Right atrium auricular region (tissue), 2 donors: Measurements from ENCODE around the gene ERH. TPM values are rescaled to one million over a fixed set of nuclear protein-coding genes. Genes with fewer than 3 reads are reported as not detected.

Source experiments
- DNase-seq: peaks from one replicate; pipeline ENCODE4 v3.0.0-alpha.2; 2019; ENCODE audit warnings: low spot score
- H3K27ac ChIP-seq, 2 donors: fragments of 200-600 bp; sonication (generic); 1 replicate in 1 of 2; 2 replicates in 1 of 2; pipeline ENCODE4 v1.5.1; 2016 to 2019
- H3K27me3 ChIP-seq, 2 donors: fragments of 200-600 bp; sonication (generic); one replicate each; pipeline versions ENCODE4 v1.5.1 to v1.6.0; 2017 to 2019
- H3K36me3 ChIP-seq: fragments of 200-600 bp; sonication (generic); one replicate; pipeline ENCODE4 v1.5.1; 2016
- H3K4me1 ChIP-seq, 2 donors: fragments of 200-600 bp; sonication (generic); one replicate each; pipeline versions ENCODE4 v1.5.1 to v1.6.0; 2017 to 2019
- H3K4me3 ChIP-seq, 2 donors: fragments of 200-600 bp; sonication (generic); 1 replicate in 1 of 2; 2 replicates in 1 of 2; pipeline ENCODE4 v1.5.1; 2017 to 2019; ENCODE audit warnings: mild to moderate bottlenecking in 1 of 2, moderate library complexity in 1 of 2
- H3K9me3 ChIP-seq, 2 donors: fragments of 200-600 bp; sonication (generic); one replicate each; pipeline ENCODE4 v1.5.1; 2019
- total RNA-seq, 2 donors: library from RNA; depleted of rRNA; stranded (reverse); fragments of >200 nt; gene quantifications; one replicate each; pipeline ENCODE4 v1.1.0, GENCODE V29; 2016
- TF ChIP-seq, protein P1 (sequence below), 2 donors: fragments of 200-600 bp; sonication (generic); IDR thresholded peaks; one replicate each; pipeline ENCODE4 v1.5.1; 2019; ENCODE audit warnings: antibody characterized with exemption in 2 of 2

ERH gene
- total RNA-seq, 2 donors from 2014 or later = 47.1 to 55.1 TPM

DNA sequence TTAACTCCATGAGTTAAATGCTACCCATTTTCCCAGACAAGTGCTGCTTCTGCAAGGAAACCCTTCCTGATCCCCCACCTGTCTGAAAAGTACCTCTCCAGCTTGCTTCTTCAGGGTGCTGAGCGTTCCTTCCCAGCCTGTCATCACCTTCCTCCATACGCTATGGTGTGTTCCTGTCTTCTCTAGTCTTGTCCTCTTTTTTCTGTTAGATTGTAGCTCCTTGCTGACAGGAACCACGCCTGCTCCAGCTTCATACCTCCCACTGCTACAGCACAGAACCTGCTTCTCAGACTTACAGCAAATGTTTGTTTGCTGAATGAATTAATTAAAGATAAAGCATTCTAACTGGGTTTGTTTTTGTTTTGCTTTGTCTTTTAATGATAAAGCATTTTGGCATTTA is 39.1 kb downstream of the ERH start:
- TF ChIP-seq, protein P1, sequence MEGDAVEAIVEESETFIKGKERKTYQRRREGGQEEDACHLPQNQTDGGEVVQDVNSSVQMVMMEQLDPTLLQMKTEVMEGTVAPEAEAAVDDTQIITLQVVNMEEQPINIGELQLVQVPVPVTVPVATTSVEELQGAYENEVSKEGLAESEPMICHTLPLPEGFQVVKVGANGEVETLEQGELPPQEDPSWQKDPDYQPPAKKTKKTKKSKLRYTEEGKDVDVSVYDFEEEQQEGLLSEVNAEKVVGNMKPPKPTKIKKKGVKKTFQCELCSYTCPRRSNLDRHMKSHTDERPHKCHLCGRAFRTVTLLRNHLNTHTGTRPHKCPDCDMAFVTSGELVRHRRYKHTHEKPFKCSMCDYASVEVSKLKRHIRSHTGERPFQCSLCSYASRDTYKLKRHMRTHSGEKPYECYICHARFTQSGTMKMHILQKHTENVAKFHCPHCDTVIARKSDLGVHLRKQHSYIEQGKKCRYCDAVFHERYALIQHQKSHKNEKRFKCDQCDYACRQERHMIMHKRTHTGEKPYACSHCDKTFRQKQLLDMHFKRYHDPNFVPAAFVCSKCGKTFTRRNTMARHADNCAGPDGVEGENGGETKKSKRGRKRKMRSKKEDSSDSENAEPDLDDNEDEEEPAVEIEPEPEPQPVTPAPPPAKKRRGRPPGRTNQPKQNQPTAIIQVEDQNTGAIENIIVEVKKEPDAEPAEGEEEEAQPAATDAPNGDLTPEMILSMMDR (IDR thresholded peaks at IDR 0.05) = no peak
- DNase-seq = no peak
- no peak overlapping the region for H3K4me3 ChIP-seq
- no peaks in the 10 kb centered on the region for H3K27me3 ChIP-seq
- no peaks in the 10 kb centered on the region for H3K9me3 ChIP-seq
- H3K27ac ChIP-seq = no peak overlapping the region
- peaks cover 0 to 16% of the 10 kb centered on the region in 2 donors for H3K4me1 ChIP-seq
- no peaks in the 10 kb centered on the region for H3K36me3 ChIP-seq

DNA sequence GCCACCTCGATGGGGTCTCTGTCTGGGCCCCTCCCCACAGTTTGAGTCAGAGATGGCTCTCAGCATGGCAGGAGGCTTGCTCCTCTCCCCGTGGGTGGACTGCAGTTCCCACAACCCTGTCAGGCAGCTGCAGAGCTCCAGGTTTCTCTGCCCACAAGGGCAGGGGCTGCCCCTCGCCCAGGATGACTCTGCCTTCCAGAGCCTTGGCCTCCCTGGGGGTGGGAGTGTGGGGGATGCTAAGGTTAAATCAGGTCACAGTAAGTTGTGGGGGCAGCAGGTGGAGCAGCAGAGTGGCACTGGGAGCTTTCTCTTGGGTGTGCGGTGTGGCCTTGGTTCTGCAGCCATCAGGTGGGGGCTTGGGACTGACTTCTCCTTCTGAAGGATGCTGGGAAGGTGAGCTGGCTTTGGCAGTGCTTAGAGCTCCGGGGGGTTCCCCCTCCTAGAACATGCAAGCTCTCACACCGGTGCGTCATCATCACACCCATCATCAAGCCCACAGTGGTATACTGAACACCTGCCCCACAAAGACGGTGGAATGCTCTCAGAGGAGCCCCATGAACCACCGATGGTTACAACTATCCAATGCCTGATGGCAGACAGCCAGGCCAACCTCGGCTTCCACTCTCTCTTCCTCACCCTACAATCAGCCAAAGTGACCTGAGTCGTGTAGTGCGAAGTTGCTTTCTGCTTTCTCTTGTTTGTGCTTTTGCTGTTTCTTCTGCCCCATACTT is 39.7 kb downstream of the ERH start:
- Histone ChIP-seq H3K27me3 (no peaks in the 10 kb centered on the region), H3K4me1 (peaks cover 0 to 16% of the 10 kb centered on the region in 2 donors), H3K36me3 (no peaks in the 10 kb centered on the region), H3K4me3 (no peak overlapping the region), H3K27ac (no peak overlapping the region), H3K9me3 (no peaks in the 10 kb centered on the region)
- TF ChIP-seq, protein P1 (IDR thresholded peaks at IDR 0.05) = no peak
- DNase-seq = no peak

DNA sequence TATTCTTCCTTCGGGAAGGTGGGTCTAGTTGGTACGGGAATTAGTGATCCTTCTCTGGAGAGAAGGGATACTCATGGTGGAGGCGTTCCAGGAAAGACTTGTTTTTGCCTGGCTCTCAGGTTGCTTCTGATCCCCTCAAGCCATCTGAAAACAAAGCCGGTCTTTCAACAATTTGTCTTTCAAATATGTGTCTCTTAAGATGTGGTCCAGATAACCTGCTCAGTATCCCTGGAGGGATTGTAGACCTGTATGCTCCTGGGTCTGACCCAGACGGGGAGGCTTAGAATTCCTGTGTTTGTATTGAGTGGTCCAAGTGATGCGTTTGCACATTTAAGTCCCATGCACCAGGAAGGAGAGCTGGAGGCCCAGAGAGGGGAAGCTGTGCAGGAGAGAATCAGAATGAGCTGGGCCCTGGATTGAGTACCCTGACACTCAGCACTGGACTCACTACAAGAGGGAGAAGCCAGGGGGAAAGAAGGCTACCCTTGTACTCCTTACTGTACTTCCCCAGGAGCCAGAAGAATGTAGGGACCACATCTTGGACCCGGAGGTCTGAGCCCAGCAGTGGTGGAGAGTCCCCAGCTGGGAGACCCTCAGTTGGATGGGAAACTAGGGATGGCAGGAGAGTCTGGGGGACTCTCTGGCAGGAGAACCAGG is 40.4 kb downstream of the ERH start:
- no peak for DNase-seq
- Histone ChIP-seq H3K4me3 (no peak overlapping the region), H3K4me1 (peaks cover 0 to 16% of the 10 kb centered on the region in 2 donors), H3K36me3 (no peaks in the 10 kb centered on the region), H3K27me3 (no peaks in the 10 kb centered on the region), H3K27ac (no peak overlapping the region), H3K9me3 (no peaks in the 10 kb centered on the region)
- TF ChIP-seq, protein P1 (IDR thresholded peaks at IDR 0.05) = no peak

DNA sequence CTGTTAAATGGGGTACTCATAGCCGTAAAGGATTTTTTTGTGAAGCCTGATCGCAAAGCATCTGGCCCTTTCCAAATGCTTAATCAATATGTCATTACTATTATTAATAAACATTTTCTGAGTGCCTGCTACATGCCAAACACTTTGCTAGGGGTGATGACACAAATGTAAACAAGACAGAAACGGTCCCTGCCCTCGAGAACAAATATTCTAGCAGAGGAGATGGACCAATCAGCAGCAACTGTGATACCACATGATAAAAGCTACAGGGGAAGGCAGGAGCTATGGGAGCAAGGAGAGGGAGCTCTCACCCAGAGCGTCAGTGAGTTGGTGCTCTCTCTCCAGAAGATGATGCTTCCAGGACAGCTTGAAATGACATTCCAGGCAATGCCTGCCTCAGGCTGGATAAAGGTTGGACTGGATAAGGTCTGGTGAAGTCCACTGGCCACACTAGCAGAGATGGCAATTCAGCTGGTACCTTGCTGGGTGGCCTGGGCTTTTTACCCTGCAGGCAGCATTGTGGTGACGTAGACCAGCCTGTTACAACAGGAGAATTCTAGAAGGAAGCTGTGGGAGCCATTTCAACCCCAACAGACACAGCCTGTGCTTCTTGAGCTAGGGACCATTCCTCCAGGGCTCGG is 41.1 kb downstream of the ERH start:
- Histone ChIP-seq H3K27ac (no peak overlapping the region), H3K4me1 (peaks cover 0 to 16% of the 10 kb centered on the region in 2 donors), H3K9me3 (no peaks in the 10 kb centered on the region), H3K27me3 (no peaks in the 10 kb centered on the region), H3K4me3 (no peak overlapping the region), H3K36me3 (no peaks in the 10 kb centered on the region)
- DNase-seq = no peak
- TF ChIP-seq, protein P1 (IDR thresholded peaks at IDR 0.05) = no peak

DNA sequence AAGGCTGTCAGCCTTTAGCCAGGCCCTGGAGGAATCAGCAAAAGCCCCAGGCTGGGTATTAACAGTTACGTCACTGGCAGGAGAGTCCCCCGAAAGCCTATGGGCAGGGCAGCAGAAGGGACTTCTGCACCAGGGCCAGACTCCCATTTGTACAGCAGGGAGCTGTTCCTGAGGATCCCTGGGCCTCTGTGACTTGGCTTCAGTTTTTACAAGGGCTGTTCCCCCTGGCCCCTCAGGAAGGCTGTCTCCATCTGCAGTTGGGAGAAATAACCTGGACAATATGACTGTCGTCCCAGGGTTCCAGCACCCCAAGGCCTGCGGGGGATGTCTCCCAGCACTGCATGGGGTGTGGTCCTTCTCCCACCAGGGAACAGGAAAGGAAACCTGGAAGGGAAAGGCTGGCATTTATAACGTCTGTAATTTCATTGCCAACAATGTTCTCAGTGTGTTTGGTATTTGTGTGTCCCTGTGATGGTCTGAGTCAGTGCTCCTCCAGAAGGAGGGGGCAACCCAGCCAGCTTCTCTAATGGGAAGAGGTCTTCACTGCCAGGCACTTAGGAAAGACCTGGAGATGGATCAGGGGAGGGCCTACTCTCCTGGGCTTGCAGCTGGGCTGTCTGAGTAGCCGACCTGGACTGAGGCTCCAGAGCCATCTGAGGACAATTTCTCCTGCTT is 42.4 kb downstream of the ERH start:
- Histone ChIP-seq H3K4me1 (peaks cover 0 to 16% of the 10 kb centered on the region in 2 donors), H3K27ac (peak overlapping the region; percentile 55 to 69), H3K36me3 (no peaks in the 10 kb centered on the region), H3K27me3 (no peaks in the 10 kb centered on the region), H3K9me3 (no peaks in the 10 kb centered on the region), H3K4me3 (no peak overlapping the region)
- TF ChIP-seq, protein P1 (IDR thresholded peaks at IDR 0.05) = no peak
- DNase-seq = peak; percentile 79
